Measurements from ENCODE around the gene TSPYL2.

TSPYL2 gene

GRCh38 chrX:53080628-53081580 lies 1.3 kb upstream of the TSPYL2 start:
- in situ Hi-C loops (cut with HindIII; ENCODE audit: low sequenced_read_pairs) = no loop called here

DNA sequence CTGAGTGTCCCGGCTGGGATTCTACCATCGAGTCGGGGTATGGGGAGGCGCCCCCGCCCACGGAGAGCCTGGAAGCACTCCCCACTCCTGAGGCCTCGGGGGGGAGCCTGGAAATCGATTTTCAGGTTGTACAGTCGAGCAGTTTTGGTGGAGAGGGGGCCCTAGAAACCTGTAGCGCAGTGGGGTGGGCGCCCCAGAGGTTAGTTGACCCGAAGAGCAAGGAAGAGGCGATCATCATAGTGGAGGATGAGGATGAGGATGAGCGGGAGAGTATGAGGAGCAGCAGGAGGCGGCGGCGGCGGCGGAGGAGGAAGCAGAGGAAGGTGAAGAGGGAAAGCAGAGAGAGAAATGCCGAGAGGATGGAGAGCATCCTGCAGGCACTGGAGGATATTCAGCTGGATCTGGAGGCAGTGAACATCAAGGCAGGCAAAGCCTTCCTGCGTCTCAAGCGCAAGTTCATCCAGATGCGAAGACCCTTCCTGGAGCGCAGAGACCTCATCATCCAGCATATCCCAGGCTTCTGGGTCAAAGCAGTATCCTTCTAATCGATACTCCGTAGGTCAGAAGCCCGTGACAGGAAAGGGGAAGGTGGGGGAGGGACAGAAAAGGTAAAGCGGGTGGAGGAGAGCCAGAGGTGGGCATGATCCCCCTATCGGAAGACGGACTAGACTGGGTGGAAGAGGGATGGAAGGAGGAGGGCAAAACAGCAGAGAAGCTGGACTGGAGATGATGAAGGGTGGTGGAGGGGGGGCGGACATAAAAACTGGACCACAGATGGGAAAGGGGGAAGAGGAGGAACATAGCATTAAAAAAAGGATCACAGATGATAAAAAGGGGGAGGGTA lies 828 bp downstream of the TSPYL2 start:
- in situ Hi-C loops (cut with HindIII; ENCODE audit: low sequenced_read_pairs) = no loop called here

DNA sequence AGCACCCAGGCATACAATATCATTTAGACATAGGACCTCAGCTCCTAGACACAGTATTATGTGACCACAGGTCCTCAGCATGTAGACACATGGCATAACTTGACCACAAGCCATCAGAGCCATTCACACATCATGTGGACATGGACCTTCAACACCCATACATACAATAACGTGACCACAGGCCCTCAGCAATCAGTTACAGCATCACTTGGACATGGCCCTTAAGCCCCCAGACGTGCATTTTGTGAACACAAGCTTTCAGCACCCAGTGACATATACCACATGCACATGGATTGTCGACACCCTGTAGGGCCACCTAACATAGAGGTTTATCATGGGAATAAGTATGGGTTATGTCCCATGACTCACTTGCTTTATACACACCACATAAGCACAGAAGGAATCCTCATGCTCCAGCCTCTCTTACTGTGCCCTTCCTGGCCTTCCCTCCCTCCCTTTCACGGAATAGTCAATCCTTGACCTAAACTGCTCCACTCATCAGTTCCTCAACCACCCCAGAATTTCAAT lies 1.9 kb downstream of the TSPYL2 start:
- in situ Hi-C loops (cut with HindIII; ENCODE audit: low sequenced_read_pairs) = no loop called here

GRCh38 chrX:53084863-53085262 lies 2.7 kb downstream of the TSPYL2 start:
- in situ Hi-C loops (cut with HindIII; ENCODE audit: low sequenced_read_pairs) = no loop called here

DNA sequence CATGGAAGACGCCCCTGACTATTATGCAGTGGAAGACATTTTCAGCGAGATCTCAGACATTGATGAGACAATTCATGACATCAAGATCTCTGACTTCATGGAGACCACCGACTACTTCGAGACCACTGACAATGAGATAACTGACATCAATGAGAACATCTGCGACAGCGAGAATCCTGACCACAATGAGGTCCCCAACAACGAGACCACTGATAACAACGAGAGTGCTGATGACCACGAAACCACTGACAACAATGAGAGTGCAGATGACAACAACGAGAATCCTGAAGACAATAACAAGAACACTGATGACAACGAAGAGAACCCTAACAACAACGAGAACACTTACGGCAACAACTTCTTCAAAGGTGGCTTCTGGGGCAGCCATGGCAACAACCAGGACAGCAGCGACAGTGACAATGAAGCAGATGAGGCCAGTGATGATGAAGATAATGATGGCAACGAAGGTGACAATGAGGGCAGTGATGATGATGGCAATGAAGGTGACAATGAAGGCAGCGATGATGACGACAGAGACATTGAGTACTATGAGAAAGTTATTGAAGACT lies 3.6 kb downstream of the TSPYL2 start:
- in situ Hi-C loops (cut with HindIII; ENCODE audit: low sequenced_read_pairs) = no loop called here

DNA sequence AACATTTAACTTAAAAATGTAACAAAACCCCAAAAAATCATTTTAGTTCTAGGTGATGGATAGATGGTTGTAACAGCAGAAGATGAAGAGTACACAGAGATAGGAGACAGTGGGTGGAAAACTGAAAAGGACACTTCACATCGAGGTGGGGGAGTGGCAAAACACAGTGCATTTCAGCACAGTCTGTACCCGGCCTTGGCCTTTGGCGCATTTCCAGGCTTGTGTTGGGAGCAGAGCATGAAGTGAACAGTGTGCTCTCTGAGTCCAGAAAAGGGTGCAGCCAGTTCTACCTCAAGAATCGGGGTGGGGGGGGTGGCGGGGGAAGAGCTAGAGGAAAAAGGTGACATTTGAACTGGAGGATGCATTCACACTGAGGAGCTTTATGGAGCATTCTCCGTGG lies 4.3 kb downstream of the TSPYL2 start:
- in situ Hi-C loops (cut with HindIII; ENCODE audit: low sequenced_read_pairs) = no loop called here

DNA sequence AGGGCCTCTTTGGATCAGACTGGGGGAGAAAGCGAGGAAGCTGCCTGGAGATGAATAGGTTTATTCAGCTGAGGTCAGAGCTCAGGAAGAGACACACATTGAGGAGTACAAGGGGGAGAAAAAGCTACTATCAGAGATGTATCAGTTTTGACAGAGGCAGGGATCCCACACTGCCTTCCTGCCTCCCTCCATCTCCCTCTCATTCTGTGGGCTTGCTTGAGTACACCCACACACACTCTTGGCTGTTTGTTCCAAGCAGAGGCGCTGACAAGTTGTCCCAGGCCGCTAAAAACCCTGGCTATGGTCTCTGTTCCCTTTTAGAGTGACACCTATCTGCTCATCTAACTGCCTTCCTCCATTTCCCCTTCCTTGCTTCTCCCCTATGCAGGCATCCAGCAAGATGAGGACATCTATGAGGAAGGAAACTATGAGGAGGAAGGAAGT lies 5.2 kb downstream of the TSPYL2 start:
- in situ Hi-C loops (cut with HindIII; ENCODE audit: low sequenced_read_pairs) = no loop called here

GRCh38 chrX:53088136-53088974 lies 6.2 kb downstream of the TSPYL2 start:
- in situ Hi-C loops (cut with HindIII; ENCODE audit: low sequenced_read_pairs) = no loop called here

DNA sequence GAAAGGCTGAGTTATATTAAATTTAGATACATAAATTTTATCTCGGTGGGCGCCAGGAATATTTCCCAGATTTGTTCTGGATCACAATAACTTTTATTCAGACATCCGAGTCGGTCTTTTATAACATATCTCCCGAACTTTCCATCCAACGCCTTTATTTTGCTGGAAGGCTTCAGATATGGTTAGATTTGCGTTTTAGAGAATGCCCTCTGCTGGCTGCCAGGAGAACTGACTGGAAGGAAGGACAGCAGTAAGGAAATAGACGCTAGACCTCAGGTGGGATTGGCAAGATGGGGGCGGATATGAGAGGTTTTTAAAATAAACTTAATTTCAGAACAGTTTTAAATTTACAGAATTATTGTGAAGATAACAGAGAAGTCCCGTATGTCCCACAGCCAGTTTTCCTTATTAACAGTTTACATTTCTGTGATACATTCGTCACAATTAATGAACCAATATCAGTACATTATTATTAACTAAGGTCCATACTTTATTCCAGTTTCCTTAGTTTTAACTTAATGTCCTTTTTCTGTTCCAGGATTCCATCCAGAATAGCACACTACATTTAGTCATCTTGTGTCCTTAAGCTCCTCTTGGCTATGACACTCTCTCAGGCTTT lies 7.2 kb downstream of the TSPYL2 start:
- in situ Hi-C loops (cut with HindIII; ENCODE audit: low sequenced_read_pairs) = no loop called here

DNA sequence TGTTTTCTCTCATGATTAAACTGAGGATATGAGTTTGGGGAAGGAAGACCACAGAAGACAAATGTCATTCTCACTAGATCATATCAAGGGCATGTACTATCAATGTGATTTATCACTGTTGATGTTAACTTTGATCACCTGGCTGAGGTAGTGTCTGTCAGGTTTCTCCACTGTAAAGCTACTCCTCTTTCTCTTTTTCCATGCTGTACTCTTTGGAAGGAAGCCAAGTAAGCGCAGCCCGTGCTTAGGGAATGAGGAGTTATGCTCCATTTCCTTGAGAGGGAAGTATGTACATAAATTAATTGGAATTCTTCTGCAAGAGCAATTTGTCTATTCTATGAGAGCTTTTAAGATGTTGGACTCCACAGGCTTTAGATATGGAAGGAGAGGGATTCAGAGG lies 7.8 kb downstream of the TSPYL2 start:
- in situ Hi-C loops (cut with HindIII; ENCODE audit: low sequenced_read_pairs) = no loop called here

DNA sequence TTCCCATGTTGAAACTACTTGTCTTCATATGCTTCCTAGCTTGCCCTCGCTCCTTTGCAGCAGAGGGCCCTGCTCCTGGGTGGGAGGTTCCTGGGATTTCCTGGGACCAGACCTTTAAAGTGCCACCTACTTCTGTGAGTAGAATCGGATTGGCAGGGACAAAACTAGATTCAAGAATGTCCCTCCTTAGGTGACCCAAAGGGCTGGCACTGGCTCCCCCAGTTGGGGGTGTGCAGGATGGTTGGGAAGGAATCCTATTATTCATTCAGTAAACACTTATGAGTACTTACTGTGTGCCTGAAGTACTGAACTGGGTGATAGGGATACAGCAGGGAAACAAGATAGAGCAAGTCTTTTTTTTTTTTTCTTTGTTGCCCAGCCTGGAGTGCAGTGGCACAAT lies 9.2 kb downstream of the TSPYL2 start:
- in situ Hi-C loops (cut with HindIII; ENCODE audit: low sequenced_read_pairs) = no loop called here

DNA sequence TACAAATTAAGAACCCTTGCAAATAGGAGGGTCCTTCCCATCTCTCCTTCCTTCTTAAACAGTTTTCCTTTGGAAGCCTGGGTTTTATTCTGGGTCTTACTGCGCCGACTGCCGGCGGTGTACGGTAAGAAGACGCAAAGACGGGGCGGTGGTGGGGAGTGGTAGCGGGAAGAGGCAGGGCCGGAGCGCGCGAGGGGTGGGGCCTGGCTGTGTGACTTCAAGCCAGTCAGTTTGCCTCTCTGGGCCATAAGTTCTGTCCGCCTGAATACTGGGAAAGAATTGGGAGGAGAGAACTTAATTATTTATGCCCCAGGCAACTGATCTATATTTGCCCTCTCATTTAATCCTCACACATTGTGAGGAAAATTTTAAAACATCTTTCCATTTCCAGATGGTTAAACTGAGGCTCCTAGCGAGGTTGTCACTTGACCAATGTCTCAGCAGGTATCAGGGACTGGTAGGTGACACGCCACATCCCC lies 11.0 kb downstream of the TSPYL2 start:
- in situ Hi-C loops (cut with HindIII; ENCODE audit: low sequenced_read_pairs) = no loop called here

- in situ Hi-C loops (cut with HindIII; ENCODE audit: low sequenced_read_pairs) = no loop called here
Measured at GRCh38 chrX:53093748-53094581, 11.8 kb downstream of the TSPYL2 start, which contains the start of gene KANTR. KANTR (plus strand) TSS chrX:53094142; CDS start chrX:53124273, 30,131 bp downstream.

DNA sequence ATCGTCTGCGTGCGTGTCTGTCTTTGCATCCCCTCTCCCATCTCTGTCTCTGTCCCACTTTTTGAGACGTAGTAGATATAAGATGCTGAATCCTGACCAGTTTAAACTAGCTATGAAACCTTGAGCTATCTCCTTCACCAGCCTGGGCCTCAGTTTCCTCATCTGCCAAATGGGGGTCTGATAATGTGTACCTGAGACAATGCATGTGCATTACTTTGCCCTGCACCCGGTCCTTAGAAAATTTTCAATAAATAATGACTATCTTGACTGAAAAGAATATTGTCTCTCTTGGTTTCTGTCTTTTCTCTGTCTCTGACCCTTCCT lies 12.4 kb downstream of the TSPYL2 start:
- in situ Hi-C loops (cut with HindIII; ENCODE audit: low sequenced_read_pairs) = no loop called here

DNA sequence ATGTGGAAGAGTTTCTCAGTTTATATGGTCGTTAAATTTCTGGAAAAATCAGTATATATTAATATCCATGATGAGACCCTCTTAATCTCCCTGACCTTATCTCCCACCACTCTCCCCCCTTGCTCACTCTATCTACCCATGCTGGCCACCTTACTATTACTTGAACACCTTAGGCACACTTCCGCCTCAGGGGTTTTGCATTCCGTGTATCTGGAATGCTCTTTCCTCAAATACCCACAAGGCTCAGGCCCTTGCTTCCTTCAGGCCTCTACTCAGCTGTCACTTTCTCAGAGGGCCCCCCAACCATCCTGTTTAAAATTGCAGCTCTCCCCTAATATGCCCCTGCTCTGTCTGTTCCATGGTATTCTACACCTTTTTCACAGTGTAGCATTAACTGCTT lies 13.6 kb downstream of the TSPYL2 start:
- in situ Hi-C loops (cut with HindIII; ENCODE audit: low sequenced_read_pairs) = no loop called here

GRCh38 chrX:53114864-53115549 lies 32.8 kb downstream of the TSPYL2 start:
- in situ Hi-C loops (cut with HindIII; ENCODE audit: low sequenced_read_pairs) = no loop called here

DNA sequence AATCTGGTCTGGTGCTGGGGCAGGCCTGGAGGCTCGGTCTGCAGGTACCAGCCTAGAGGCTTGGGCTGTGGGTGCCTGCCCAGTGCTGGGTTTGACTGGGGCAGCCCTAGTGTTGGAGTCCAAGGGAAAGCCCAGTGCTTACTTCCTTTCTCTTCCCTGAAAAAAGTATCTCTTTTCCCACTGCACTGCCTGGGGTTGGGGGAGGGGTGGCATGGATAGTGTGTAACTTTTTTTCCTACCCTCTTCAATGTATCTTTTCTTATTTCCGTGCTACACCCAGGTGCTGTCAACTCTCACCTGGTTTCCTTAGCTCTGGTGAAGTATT lies 33.3 kb downstream of the TSPYL2 start:
- in situ Hi-C loops (cut with HindIII; ENCODE audit: low sequenced_read_pairs) = no loop called here

GRCh38 chrX:53116101-53116500 lies 33.9 kb downstream of the TSPYL2 start:
- in situ Hi-C loops (cut with HindIII; ENCODE audit: low sequenced_read_pairs) = no loop called here
